ENCODE results near the gene AMMECR1. TPM values are rescaled to one million over a fixed set of nuclear protein-coding genes. Genes with fewer than 3 reads are reported as not detected.

The AMMECR1 gene
- total RNA-seq, 2 experiments from 2014 or later = 7.6 to 8.4 TPM

GRCh38 chrX:110304884-110305283 lies 13.0 kb downstream of the AMMECR1 start:
- ATAC-seq (peak; percentile 27), DNase-seq (no peak)
- Mint-ChIP-seq H3K4me3 (no peak overlapping the region), H3K27me3 (no peaks in the 10 kb centered on the region), H3K27ac (no peak overlapping the region), H3K9me3 (peaks cover 5% of the 10 kb centered on the region), H3K4me1 (ENCODE audit: low read depth) (peaks cover 32% of the 10 kb centered on the region), H3K36me3 (ENCODE audit: low read depth) (peaks cover 3% of the 10 kb centered on the region)
- TF ChIP-seq, protein P1, sequence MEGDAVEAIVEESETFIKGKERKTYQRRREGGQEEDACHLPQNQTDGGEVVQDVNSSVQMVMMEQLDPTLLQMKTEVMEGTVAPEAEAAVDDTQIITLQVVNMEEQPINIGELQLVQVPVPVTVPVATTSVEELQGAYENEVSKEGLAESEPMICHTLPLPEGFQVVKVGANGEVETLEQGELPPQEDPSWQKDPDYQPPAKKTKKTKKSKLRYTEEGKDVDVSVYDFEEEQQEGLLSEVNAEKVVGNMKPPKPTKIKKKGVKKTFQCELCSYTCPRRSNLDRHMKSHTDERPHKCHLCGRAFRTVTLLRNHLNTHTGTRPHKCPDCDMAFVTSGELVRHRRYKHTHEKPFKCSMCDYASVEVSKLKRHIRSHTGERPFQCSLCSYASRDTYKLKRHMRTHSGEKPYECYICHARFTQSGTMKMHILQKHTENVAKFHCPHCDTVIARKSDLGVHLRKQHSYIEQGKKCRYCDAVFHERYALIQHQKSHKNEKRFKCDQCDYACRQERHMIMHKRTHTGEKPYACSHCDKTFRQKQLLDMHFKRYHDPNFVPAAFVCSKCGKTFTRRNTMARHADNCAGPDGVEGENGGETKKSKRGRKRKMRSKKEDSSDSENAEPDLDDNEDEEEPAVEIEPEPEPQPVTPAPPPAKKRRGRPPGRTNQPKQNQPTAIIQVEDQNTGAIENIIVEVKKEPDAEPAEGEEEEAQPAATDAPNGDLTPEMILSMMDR (IDR thresholded peaks at IDR 0.05) = no peak
- intact Hi-C loops (cut with micrococcal nuclease) = no loop called here
- ChIA-PET CTCF (interaction anchor here (1.0 to 1.8 kb wide), 2 partner anchors 13 to 136 kb away, joined by 3 read pairs; no protein-coding TSS in a partner anchor), POLR2A (no interaction called here)

DNA sequence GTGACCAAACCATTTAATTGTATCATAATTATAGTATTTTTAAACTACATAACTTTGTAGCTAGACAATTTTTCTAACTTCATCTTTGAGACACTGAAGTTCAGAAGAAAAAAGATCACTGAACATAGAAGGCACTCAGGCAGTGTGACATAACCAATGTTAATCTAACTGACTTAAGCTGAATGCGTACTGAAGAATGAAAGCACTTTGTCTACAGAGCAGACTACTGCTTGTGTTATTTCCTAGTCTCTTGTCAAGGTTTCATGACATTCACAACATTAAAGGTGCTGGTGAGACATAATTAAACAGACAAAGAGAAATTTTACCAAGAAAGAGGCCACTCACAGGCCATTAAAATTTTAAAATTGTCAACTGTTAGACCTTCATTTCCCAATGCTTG lies 13.5 kb downstream of the AMMECR1 start:
- no peak overlapping the region for H3K27ac Mint-ChIP-seq
- no peak for DNase-seq
- ChIA-PET POLR2A (no interaction called here), CTCF (interaction anchor here (1.0 kb wide), 1 partner anchor 136 kb away, joined by 3 read pairs; no protein-coding TSS in a partner anchor)
- ATAC-seq = no peak
- peaks cover 27% of the 10 kb centered on the region for H3K4me1 Mint-ChIP-seq (ENCODE audit: low read depth)
- TF ChIP-seq, protein P1 (IDR thresholded peaks at IDR 0.05) = no peak
- intact Hi-C loops (cut with micrococcal nuclease) = no loop called here
- H3K27me3 Mint-ChIP-seq = no peaks in the 10 kb centered on the region
- H3K9me3 Mint-ChIP-seq = peaks cover 8% of the 10 kb centered on the region
- H3K4me3 Mint-ChIP-seq = no peak overlapping the region
- peaks cover 6% of the 10 kb centered on the region for H3K36me3 Mint-ChIP-seq (ENCODE audit: low read depth)

- H3K36me3 Mint-ChIP-seq (ENCODE audit: low read depth) = peaks cover 7% of the 10 kb centered on the region
- H3K27ac Mint-ChIP-seq = no peak overlapping the region
- TF ChIP-seq, protein P1 (IDR thresholded peaks at IDR 0.05) = no peak
- H3K27me3 Mint-ChIP-seq = no peaks in the 10 kb centered on the region
- H3K4me3 Mint-ChIP-seq = no peak overlapping the region
- peaks cover 8% of the 10 kb centered on the region for H3K9me3 Mint-ChIP-seq
- ATAC-seq (no peak), DNase-seq (no peak)
- POLR2A ChIA-PET = no interaction called here
- CTCF ChIA-PET = no interaction called here
- H3K4me1 Mint-ChIP-seq (ENCODE audit: low read depth) = peaks cover 25% of the 10 kb centered on the region
- intact Hi-C loops (cut with micrococcal nuclease) = no loop called here
Observed at GRCh38 chrX:110302975-110303374, 14.9 kb downstream of the AMMECR1 start.

GRCh38 chrX:110301194-110301593 lies 16.7 kb downstream of the AMMECR1 start:
- POLR2A ChIA-PET = no interaction called here
- DNase-seq = no peak
- Mint-ChIP-seq H3K9me3 (peaks cover 13% of the 10 kb centered on the region), H3K27ac (no peak overlapping the region), H3K36me3 (ENCODE audit: low read depth) (peaks cover 16% of the 10 kb centered on the region), H3K4me3 (no peak overlapping the region), H3K4me1 (ENCODE audit: low read depth) (peaks cover 25% of the 10 kb centered on the region), H3K27me3 (no peaks in the 10 kb centered on the region)
- intact Hi-C loops (cut with micrococcal nuclease) = no loop called here
- TF ChIP-seq, protein P1 (IDR thresholded peaks at IDR 0.05) = no peak
- no peak for ATAC-seq
- CTCF ChIA-PET = no interaction called here

GRCh38 chrX:110294087-110294486 lies 23.8 kb downstream of the AMMECR1 start:
- no peaks in the 10 kb centered on the region for H3K27me3 Mint-ChIP-seq
- H3K4me3 Mint-ChIP-seq = no peak overlapping the region
- H3K27ac Mint-ChIP-seq = no peak overlapping the region
- peaks cover 13% of the 10 kb centered on the region for H3K4me1 Mint-ChIP-seq (ENCODE audit: low read depth)
- CTCF ChIA-PET = no interaction called here
- peaks cover 14% of the 10 kb centered on the region for H3K36me3 Mint-ChIP-seq (ENCODE audit: low read depth)
- TF ChIP-seq, protein P1 (IDR thresholded peaks at IDR 0.05) = no peak
- H3K9me3 Mint-ChIP-seq = peaks cover 6% of the 10 kb centered on the region
- intact Hi-C loops (cut with micrococcal nuclease) = no loop called here
- POLR2A ChIA-PET = no interaction called here
- DNase-seq = no peak
- no peak for ATAC-seq
